Small intestine (tissue), 7 donors: ENCODE results near the gene RNPS1. TPM values are rescaled to one million over a fixed set of nuclear protein-coding genes. Genes with fewer than 3 reads are reported as not detected.

Experiments used
- DNase-seq, 2 donors: peaks; one replicate each; pipeline versions ENCODE4 v3.0.0 to v3.0.0-alpha.2; 2013
- FAIRE-seq: peaks from 2 replicates; lab custom pipeline; 2012; peaks lifted over from hg19 to GRCh38; lab: Jason Lieb, UNC
- H3K27ac ChIP-seq, 3 donors: one replicate each; pipeline ENCODE4 v1.5.1; 2013; ENCODE audit warnings: low read length in 2 of 3, mild to moderate bottlenecking in 2 of 3, control low read depth in 1 of 3, inconsistent platforms in 1 of 3, low read depth in 1 of 3, moderate library complexity in 1 of 3
- H3K27me3 ChIP-seq, 3 donors: one replicate each; pipeline ENCODE4 v1.6.1; 2013; ENCODE audit warnings: low read length in 3 of 3, inconsistent platforms in 1 of 3; ENCODE audit not compliant: control insufficient read depth in 3 of 3, insufficient read depth in 3 of 3
- H3K36me3 ChIP-seq, 3 donors: one replicate each; pipeline ENCODE4 v1.6.1; 2013; ENCODE audit warnings: low read length in 3 of 3, inconsistent platforms in 1 of 3, low read depth in 1 of 3, mild to moderate bottlenecking in 1 of 3, moderate library complexity in 1 of 3; ENCODE audit not compliant: control insufficient read depth in 3 of 3, insufficient read depth in 2 of 3
- H3K4me1 ChIP-seq, 3 donors: one replicate each; pipeline ENCODE4 v1.6.1; 2013; ENCODE audit warnings: low read length in 2 of 3, inconsistent platforms in 1 of 3, low read depth in 1 of 3, mild to moderate bottlenecking in 1 of 3, moderate library complexity in 1 of 3; ENCODE audit not compliant: control insufficient read depth in 3 of 3, insufficient read depth in 2 of 3
- H3K4me3 ChIP-seq, 3 donors: one replicate each; pipeline ENCODE4 v1.5.1; 2013; ENCODE audit warnings: low read length in 3 of 3, control low read depth in 1 of 3, inconsistent platforms in 1 of 3, low read depth in 1 of 3, mild to moderate bottlenecking in 1 of 3, moderate library complexity in 1 of 3
- H3K9me3 ChIP-seq, 2 donors: one replicate each; pipeline ENCODE4 v1.6.1; 2013; ENCODE audit warnings: low read depth in 1 of 2, low read length in 1 of 2; ENCODE audit not compliant: control insufficient read depth in 2 of 2, insufficient read depth in 1 of 2
- WGBS, 3 donors: extraction: QIAGEN DNeasy Blood & Tissue Kit; methylation state at CpG; one replicate each; pipeline ENCODE4 v1.1.7; 2013; 5-methylcytosine and 5-hydroxymethylcytosine counted together
- polyA plus RNA-seq, 4 donors: library from polyadenylated mRNA; stranded (reverse) in 3 of 4; unstranded in 1 of 4; fragments of 200-250 nt in 3 of 4; fragments of 120-200 nt in 1 of 4; gene quantifications; one replicate each; pipeline versions ENCODE4 v1.2.1 to v1.2.3, GENCODE V29; 2013
- donor health status: healthy with polysubstance abuse.
- donor health status: control.
- donor health status: control.
- donor health status: Bipolar disorder and iron deficiency.
- donor health status: healthy.

Gene RNPS1
- polyA plus RNA-seq, 4 donors = 91.7 to 166 (median 138) TPM

GRCh38 chr16:2213817-2214718, 53.9 kb downstream of the RNPS1 start:
- FAIRE-seq (no peak), DNase-seq (peak in 1 of 2 donors; percentile 36)
- H3K36me3 ChIP-seq = peaks cover 0 to 37% (median 0%) of the 10 kb centered on the region in 3 donors
- peaks cover 2 to 19% (median 6%) of the 10 kb centered on the region in 3 donors for H3K4me1 ChIP-seq
- no peaks in the 10 kb centered on the region for H3K9me3 ChIP-seq
- H3K27me3 ChIP-seq = no peaks in the 10 kb centered on the region
- WGBS, 3 donors = 1% methylated on average over 49 to 98 of the region's 98 CpGs
- peak overlapping the region in 2 of 3 donors; percentile 81 to 91 for H3K27ac ChIP-seq
- peak overlapping the region; percentile 50 to 86 (median 60) for H3K4me3 ChIP-seq

GRCh38 chr16:2212362-2213324, 55.3 kb downstream of the RNPS1 start:
- no peaks in the 10 kb centered on the region for H3K9me3 ChIP-seq
- H3K36me3 ChIP-seq = peaks cover 0 to 51% (median 0%) of the 10 kb centered on the region in 3 donors
- H3K4me3 ChIP-seq = peak overlapping the region in 2 of 3 donors; percentile 60 to 86
- 26 to 64% (median 37%) methylated on average over 19 of the region's 19 CpGs for WGBS, 3 donors
- FAIRE-seq (no peak), DNase-seq (peak; percentile 66 to 78)
- peaks cover 2 to 19% (median 6%) of the 10 kb centered on the region in 3 donors for H3K4me1 ChIP-seq
- H3K27me3 ChIP-seq = no peaks in the 10 kb centered on the region
- peak overlapping the region in 1 of 3 donors; percentile 14 for H3K27ac ChIP-seq

DNA sequence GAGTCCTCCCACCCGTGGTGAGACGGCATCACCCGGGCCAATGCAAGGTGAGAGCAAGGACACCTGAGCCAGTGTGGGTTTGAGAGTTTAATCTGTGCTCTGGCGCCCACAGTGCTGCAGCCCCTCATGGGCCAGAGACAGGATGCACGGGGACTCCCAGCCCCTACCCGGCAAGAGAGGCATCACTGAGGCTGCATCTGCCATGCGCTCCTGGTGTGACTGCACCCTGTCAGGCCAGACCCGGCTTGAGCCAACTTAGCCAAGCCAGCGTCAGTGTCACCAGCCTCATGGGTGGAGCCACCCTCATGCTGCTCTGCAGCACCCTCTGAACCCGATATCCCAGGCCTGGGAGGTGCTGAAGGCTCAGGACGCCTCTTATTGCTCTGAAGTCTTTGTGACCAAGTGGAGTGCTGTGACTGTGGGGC, 56.0 kb downstream of the RNPS1 start:
- no peaks in the 10 kb centered on the region for H3K27me3 ChIP-seq
- no peak for DNase-seq
- no peak for FAIRE-seq
- H3K4me3 ChIP-seq = no peak overlapping the region
- no peaks in the 10 kb centered on the region for H3K9me3 ChIP-seq
- peaks cover 2 to 19% (median 6%) of the 10 kb centered on the region in 3 donors for H3K4me1 ChIP-seq
- peak overlapping the region in 1 of 3 donors; percentile 5 for H3K27ac ChIP-seq
- H3K36me3 ChIP-seq = peaks cover 0 to 58% (median 0%) of the 10 kb centered on the region in 3 donors
- WGBS, 3 donors = 67 to 85% (median 71%) methylated on average over 11 of the region's 11 CpGs

DNA sequence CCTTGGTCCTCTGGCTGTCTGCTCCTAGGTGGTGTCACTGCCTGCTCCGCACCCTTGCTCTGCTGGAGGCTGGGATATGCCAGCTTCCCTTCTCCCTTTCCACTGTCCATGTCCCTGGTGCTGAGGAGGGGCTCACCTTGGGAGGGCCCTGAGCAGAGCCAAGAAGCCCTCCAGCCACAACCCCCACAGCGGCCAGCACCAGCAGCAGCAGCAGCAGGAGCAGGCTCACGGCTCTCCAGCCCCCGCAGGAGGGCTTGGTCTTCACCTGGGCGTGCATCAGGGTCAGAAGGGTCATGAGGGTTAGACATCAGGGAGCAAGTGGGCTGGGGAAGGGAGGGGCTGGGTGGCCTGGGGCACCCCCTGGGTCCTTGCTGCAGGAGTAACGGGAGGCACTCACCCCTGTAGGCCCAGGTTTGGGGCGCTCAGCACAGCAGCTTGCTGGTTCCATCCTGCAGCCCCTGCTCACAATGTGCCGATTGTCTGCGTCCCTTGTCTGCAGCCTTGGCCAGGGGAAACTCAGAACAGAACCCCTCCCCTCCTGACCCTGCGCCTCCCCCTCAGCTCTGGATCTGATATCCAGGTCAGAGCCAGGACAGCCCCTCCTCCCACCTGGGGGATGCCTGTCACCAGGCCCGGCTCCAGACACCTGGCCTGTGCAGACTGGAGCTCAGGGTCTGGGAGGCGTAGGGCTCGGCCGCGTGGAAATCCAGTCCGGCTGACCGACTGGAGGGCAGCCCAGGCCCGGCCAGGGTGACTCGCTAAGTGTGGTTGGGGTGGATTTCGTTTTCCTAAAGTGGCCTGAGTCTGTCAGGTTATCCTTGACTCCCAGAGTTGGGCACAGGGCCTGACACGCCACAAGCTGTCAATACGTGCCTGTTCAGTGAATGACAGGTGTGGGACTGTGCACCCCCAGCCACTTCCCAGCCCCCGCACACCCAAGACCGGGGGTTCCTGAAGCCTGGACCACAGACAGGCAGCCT, 57.2 kb downstream of the RNPS1 start, which contains the start of gene BRICD5:
TSS of gene BRICD5 (minus strand) at position 478 of the 980 bp plus-strand sequence. CDS start at position 448, 30 bp downstream.
- H3K9me3 ChIP-seq = no peaks in the 10 kb centered on the region
- peaks cover 2 to 24% (median 6%) of the 10 kb centered on the region in 3 donors for H3K4me1 ChIP-seq
- DNase-seq = no peak
- 76 to 82% (median 76%) methylated on average over 24 of the region's 24 CpGs for WGBS, 3 donors
- FAIRE-seq = no peak
- H3K4me3 ChIP-seq = no peak within 1 kb of the TSS
- no peak within 1 kb of the TSS for H3K27ac ChIP-seq
- no peaks in the 10 kb centered on the region for H3K27me3 ChIP-seq
- peaks cover 0 to 64% (median 2%) of the 10 kb centered on the region in 3 donors for H3K36me3 ChIP-seq

DNA sequence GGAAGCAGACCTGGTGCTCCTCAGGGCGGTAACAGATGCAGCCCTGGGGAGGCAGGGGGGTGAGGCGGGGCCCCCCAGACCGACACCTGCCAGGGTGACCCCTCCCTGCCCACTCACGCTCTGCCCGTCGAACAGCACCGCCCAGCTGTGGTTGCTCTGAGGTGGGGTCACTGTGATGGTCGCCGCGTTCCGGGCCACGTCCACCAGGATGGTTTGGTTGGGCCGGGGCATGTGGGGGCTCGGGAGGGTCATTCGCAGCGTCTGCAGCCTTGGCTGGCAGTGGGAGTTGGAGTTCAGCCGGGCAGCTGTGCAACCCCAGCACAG, 58.0 kb downstream of the RNPS1 start:
- Histone ChIP-seq H3K4me3 (no peak overlapping the region), H3K27ac (no peak overlapping the region), H3K4me1 (peaks cover 2 to 24% (median 6%) of the 10 kb centered on the region in 3 donors), H3K36me3 (peaks cover 0 to 64% (median 2%) of the 10 kb centered on the region in 3 donors), H3K27me3 (no peaks in the 10 kb centered on the region), H3K9me3 (no peaks in the 10 kb centered on the region)
- no peak for DNase-seq
- 89 to 92% (median 91%) methylated on average over 12 to 17 of the region's 17 CpGs for WGBS, 3 donors
- FAIRE-seq = no peak

- Histone ChIP-seq H3K4me1 (peaks cover 4 to 27% (median 6%) of the 10 kb centered on the region in 3 donors), H3K9me3 (no peaks in the 10 kb centered on the region), H3K36me3 (peaks cover 0 to 64% (median 2%) of the 10 kb centered on the region in 3 donors), H3K27ac (no peak overlapping the region), H3K4me3 (no peak overlapping the region), H3K27me3 (no peaks in the 10 kb centered on the region)
- WGBS, 3 donors = 87 to 94% (median 90%) methylated on average over 29 of the region's 29 CpGs
- DNase-seq (no peak), FAIRE-seq (no peak)
Observed at GRCh38 chr16:2209258-2210008, 58.5 kb downstream of the RNPS1 start.

GRCh38 chr16:2208772-2209171, 59.2 kb downstream of the RNPS1 start:
- H3K4me1 ChIP-seq = peaks cover 4 to 26% (median 6%) of the 10 kb centered on the region in 3 donors
- DNase-seq = no peak
- H3K36me3 ChIP-seq = peaks cover 0 to 64% (median 2%) of the 10 kb centered on the region in 3 donors
- H3K27me3 ChIP-seq = no peaks in the 10 kb centered on the region
- 93 to 95% (median 94%) methylated on average over 8 to 9 of the region's 9 CpGs for WGBS, 3 donors
- H3K9me3 ChIP-seq = no peaks in the 10 kb centered on the region
- H3K4me3 ChIP-seq = no peak overlapping the region
- no peak overlapping the region for H3K27ac ChIP-seq
- FAIRE-seq = no peak
